A673 (cell line): ENCODE data around the gene FOXO3. TPM values are rescaled to one million over a fixed set of nuclear protein-coding genes. Genes with fewer than 3 reads are reported as not detected.
"Not testable (repeated sequence)": the region's sequence is repeated elsewhere in the genome, so short reads cannot be mapped to it uniquely, and the experiment has no call there.

Source experiments
- BruUV-seq: library from RNA; stranded (reverse); fragments of 400-500 nt; replicated peaks from 2 replicates; lab custom pipeline; 2021; lab: Mats Ljungman, UMichigan
- CTCF ChIA-PET: fragments of 300-600 bp; sonication (Branson Sonifier 250); formaldehyde crosslinking; loops from one replicate; lab custom pipeline; 2022; ENCODE audit warnings: antibody characterized with exemption; lab: Charles Lee
- POLR2A ChIA-PET: fragments of 300-600 bp; sonication (Branson Sonifier 250); formaldehyde crosslinking; loops from one replicate; lab custom pipeline; 2022; ENCODE audit warnings: antibody characterized with exemption; ENCODE audit not compliant: low non-redundant PET; lab: Charles Lee
- DNase-seq: peaks from one replicate; pipeline ENCODE4 v3.0.0-alpha.2; 2015; ENCODE audit warnings: low spot score
- H3K27ac ChIP-seq: fragments of 200-600 bp; sonication (generic); 2 replicates; pipeline ENCODE4 v1.5.1; 2016; ENCODE audit warnings: mixed run types, low read depth, mild to moderate bottlenecking, mixed read lengths, antibody characterized with exemption, low read length; ENCODE audit not compliant: poor library complexity, severe bottlenecking
- H3K27me3 ChIP-seq: fragments of 200-600 bp; sonication (generic); replicated peaks from 2 replicates; pipeline ENCODE4 v1.6.1; 2017; ENCODE audit warnings: mixed run types, low read depth, mild to moderate bottlenecking, mixed read lengths, antibody characterized with exemption, low read length; ENCODE audit not compliant: insufficient read depth, poor library complexity
- H3K36me3 ChIP-seq: fragments of 200-600 bp; sonication (generic); 2 replicates; pipeline ENCODE4 v1.6.1; 2016; ENCODE audit warnings: mixed run types, mild to moderate bottlenecking, mixed read lengths, antibody characterized with exemption, low read length; ENCODE audit not compliant: insufficient read depth, poor library complexity, severe bottlenecking
- H3K4me1 ChIP-seq: fragments of 200-600 bp; sonication (generic); 2 replicates; pipeline ENCODE4 v1.6.1; 2017; ENCODE audit warnings: mixed run types, mild to moderate bottlenecking, mixed read lengths, antibody characterized with exemption, low read length; ENCODE audit not compliant: insufficient read depth, poor library complexity, severe bottlenecking
- H3K4me3 ChIP-seq: fragments of 200-600 bp; sonication (generic); 2 replicates; pipeline ENCODE4 v1.5.1; 2016; ENCODE audit warnings: low read depth, mixed run types, mild to moderate bottlenecking, mixed read lengths, low read length; ENCODE audit not compliant: poor library complexity, severe bottlenecking
- H3K9me3 ChIP-seq: fragments of 200-600 bp; sonication (generic); 2 replicates; pipeline ENCODE4 v1.6.1; 2016; ENCODE audit warnings: mixed run types, low read depth, mild to moderate bottlenecking, mixed read lengths, antibody characterized with exemption, low read length; ENCODE audit not compliant: poor library complexity, severe bottlenecking
- CTCF ChIP-seq: fragments of 300-800, 200-600 bp; sonication (generic); conservative IDR thresholded peaks from 2 replicates; pipeline ENCODE4 v1.5.1; 2017; ENCODE audit warnings: low read depth, mild to moderate bottlenecking, antibody characterized with exemption, low read length, moderate library complexity, mixed read lengths
- EZH2 ChIP-seq: fragments of 200-600 bp; sonication (generic); IDR thresholded peaks from 2 replicates; pipeline ENCODE4 v1.6.1; 2017; ENCODE audit warnings: borderline replicate concordance, low read depth, mild to moderate bottlenecking, mixed read lengths, antibody characterized with exemption, low read length; ENCODE audit not compliant: poor library complexity, severe bottlenecking
- intact Hi-C: fragments of 100-400 bp; cut with micrococcal nuclease; formaldehyde crosslinking; loops from one replicate; pipeline ENCODE4 v1.10.0; 2022; ENCODE audit not compliant: unreplicated experiment
- total RNA-seq: library from RNA; stranded (reverse); gene quantifications from 2 replicates; pipeline ENCODE4 v1.2.3, GENCODE V29; 2021

FOXO3 gene
- total RNA-seq, 1 experiment from 2014 or later, result 16.8 TPM

GRCh38 chr6:108661430-108661829, 100.7 kb downstream of the FOXO3 start:
- no TSS peak for BruUV-seq
- no peak for DNase-seq
- peaks cover 1% of the 10 kb centered on the region for H3K4me1 ChIP-seq
- no peak overlapping the region for H3K27ac ChIP-seq
- H3K36me3 ChIP-seq, result no peaks in the 10 kb centered on the region
- H3K9me3 ChIP-seq, result no peaks in the 10 kb centered on the region
- intact Hi-C loops, result no loop called here
- TF ChIP-seq CTCF, result no peak
- TF ChIP-seq EZH2, result no peak
- no peaks in the 10 kb centered on the region for H3K27me3 ChIP-seq
- ChIA-PET POLR2A (no interaction called here), CTCF (no interaction called here)
- H3K4me3 ChIP-seq, result no peak overlapping the region

- POLR2A ChIA-PET, result no interaction called here
- H3K27ac ChIP-seq, result no peak overlapping the region
- DNase-seq, result no peak
- no peaks in the 10 kb centered on the region for H3K4me1 ChIP-seq
- intact Hi-C loops, result no loop called here
- H3K4me3 ChIP-seq, result no peak overlapping the region
- CTCF ChIA-PET, result no interaction called here
- H3K27me3 ChIP-seq, result no peaks in the 10 kb centered on the region
- H3K9me3 ChIP-seq, result no peaks in the 10 kb centered on the region
- no peaks in the 10 kb centered on the region for H3K36me3 ChIP-seq
- TF ChIP-seq CTCF (no peak), EZH2 (no peak)
- no TSS peak for BruUV-seq
Measured at GRCh38 chr6:108661982-108662381, 101.3 kb downstream of the FOXO3 start.

- H3K27me3 ChIP-seq, result no peaks in the 10 kb centered on the region
- TF ChIP-seq CTCF (no peak), EZH2 (no peak)
- ChIA-PET POLR2A (no interaction called here), CTCF (no interaction called here)
- intact Hi-C loops, result no loop called here
- no TSS peak for BruUV-seq
- H3K4me3 ChIP-seq, result no peak overlapping the region
- DNase-seq, result no peak
- H3K4me1 ChIP-seq, result no peaks in the 10 kb centered on the region
- H3K27ac ChIP-seq, result no peak overlapping the region
- H3K9me3 ChIP-seq, result no peaks in the 10 kb centered on the region
- H3K36me3 ChIP-seq, result no peaks in the 10 kb centered on the region
Measured at GRCh38 chr6:108662702-108663101, 102.0 kb downstream of the FOXO3 start.

- intact Hi-C loops, H3K4me1 ChIP-seq, H3K4me3 ChIP-seq, POLR2A ChIA-PET, H3K9me3 ChIP-seq, H3K27me3 ChIP-seq, CTCF ChIA-PET, BruUV-seq, DNase-seq, H3K27ac ChIP-seq, H3K36me3 ChIP-seq: not testable (repeated sequence)
Measured at GRCh38 chr6:108663494-108664064, 102.9 kb downstream of the FOXO3 start.
